Tibial nerve (tissue), 4 donors: ENCODE results near the gene CCDC170.

Experiments used
- EP300 ChIP-seq, 2 donors: sonication (generic); formaldehyde crosslinking; IDR thresholded peaks; one replicate each; pipeline ENCODE4 v1.6.1; 2017; ENCODE audit warnings: antibody characterized with exemption in 2 of 2, mild to moderate bottlenecking in 1 of 2
- POLR2A ChIP-seq, 2 donors: fragments of 450-650 bp; IDR thresholded peaks; one replicate each; pipeline ENCODE4 v1.6.1; 2017; ENCODE audit warnings: antibody characterized with exemption in 2 of 2, mild to moderate bottlenecking in 2 of 2, moderate library complexity in 2 of 2
- TF ChIP-seq, protein P1 (sequence below), 5 experiments: fragments of 200-600 bp in 3 of 5; fragments of 450-650 bp in 2 of 5; sonication (generic) in 3 of 5; IDR thresholded peaks; one replicate each; pipeline ENCODE4 v1.5.1; 2016 to 2019; ENCODE audit warnings: antibody characterized with exemption in 5 of 5, mild to moderate bottlenecking in 3 of 5, moderate library complexity in 2 of 5

DNA sequence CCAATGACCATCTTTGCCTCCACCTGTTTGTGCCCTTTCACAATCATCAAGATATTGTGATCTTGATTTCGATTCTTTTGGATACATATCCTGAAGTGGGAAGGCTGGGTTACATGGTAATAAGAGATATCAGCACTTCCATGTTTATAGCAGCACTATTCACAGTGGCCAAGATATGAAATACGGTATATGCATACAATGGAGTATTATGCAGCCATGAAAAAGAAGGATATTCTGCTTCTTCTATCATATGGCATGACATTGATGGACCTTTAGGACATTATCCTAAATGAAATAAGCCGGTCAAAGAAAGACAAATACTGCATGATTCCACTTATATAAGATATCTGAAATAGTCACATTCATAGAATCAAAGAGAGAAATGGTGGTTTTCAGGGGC is 144.0 kb downstream of the CCDC170 start:
- TF ChIP-seq POLR2A (IDR thresholded peaks at IDR 0.05) (no peak), EP300 (IDR thresholded peaks at IDR 0.05) (no peak)
- TF ChIP-seq, protein P1, sequence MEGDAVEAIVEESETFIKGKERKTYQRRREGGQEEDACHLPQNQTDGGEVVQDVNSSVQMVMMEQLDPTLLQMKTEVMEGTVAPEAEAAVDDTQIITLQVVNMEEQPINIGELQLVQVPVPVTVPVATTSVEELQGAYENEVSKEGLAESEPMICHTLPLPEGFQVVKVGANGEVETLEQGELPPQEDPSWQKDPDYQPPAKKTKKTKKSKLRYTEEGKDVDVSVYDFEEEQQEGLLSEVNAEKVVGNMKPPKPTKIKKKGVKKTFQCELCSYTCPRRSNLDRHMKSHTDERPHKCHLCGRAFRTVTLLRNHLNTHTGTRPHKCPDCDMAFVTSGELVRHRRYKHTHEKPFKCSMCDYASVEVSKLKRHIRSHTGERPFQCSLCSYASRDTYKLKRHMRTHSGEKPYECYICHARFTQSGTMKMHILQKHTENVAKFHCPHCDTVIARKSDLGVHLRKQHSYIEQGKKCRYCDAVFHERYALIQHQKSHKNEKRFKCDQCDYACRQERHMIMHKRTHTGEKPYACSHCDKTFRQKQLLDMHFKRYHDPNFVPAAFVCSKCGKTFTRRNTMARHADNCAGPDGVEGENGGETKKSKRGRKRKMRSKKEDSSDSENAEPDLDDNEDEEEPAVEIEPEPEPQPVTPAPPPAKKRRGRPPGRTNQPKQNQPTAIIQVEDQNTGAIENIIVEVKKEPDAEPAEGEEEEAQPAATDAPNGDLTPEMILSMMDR (IDR thresholded peaks at IDR 0.05): no peak
